ENCODE data around the gene ZNF778. TPM values are rescaled to one million over a fixed set of nuclear protein-coding genes. Genes with fewer than 3 reads are reported as not detected.

The ZNF778 gene
- total RNA-seq, 1 donor from 2014 or later = 21.5 TPM

GRCh38 chr16:89270666-89271345, 53.3 kb downstream of the ZNF778 start:
- TF ChIP-seq, protein P1, sequence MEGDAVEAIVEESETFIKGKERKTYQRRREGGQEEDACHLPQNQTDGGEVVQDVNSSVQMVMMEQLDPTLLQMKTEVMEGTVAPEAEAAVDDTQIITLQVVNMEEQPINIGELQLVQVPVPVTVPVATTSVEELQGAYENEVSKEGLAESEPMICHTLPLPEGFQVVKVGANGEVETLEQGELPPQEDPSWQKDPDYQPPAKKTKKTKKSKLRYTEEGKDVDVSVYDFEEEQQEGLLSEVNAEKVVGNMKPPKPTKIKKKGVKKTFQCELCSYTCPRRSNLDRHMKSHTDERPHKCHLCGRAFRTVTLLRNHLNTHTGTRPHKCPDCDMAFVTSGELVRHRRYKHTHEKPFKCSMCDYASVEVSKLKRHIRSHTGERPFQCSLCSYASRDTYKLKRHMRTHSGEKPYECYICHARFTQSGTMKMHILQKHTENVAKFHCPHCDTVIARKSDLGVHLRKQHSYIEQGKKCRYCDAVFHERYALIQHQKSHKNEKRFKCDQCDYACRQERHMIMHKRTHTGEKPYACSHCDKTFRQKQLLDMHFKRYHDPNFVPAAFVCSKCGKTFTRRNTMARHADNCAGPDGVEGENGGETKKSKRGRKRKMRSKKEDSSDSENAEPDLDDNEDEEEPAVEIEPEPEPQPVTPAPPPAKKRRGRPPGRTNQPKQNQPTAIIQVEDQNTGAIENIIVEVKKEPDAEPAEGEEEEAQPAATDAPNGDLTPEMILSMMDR (IDR thresholded peaks at IDR 0.05) = no peak
- TF ChIP-seq EZH2 (IDR thresholded peaks at IDR 0.05) (no peak), EZH2phosphoT487 (IDR thresholded peaks at IDR 0.05) (no peak)
- Mint-ChIP-seq H3K4me1 (no peaks in the 10 kb centered on the region), H3K9me3 (no peaks in the 10 kb centered on the region), H3K27ac (no peak overlapping the region), H3K36me3 (peaks cover 23% of the 10 kb centered on the region), H3K4me3 (no peak overlapping the region), H3K27me3 (ENCODE audit: insufficient read depth, low read depth) (peaks cover 5% of the 10 kb centered on the region)
- no peaks in the 10 kb centered on the region for H3F3A ChIP-seq (ENCODE audit: low read depth)
- no peak for DNase-seq (ENCODE audit: low spot score)
- no peak overlapping the region for H3K4me2 ChIP-seq
- no peaks in the 10 kb centered on the region for H3K4me1 ChIP-seq
- H3K79me2 ChIP-seq (ENCODE audit: low read depth) = peaks cover 7% of the 10 kb centered on the region
- peaks cover 16% of the 10 kb centered on the region for H4K20me1 ChIP-seq (ENCODE audit: low read depth)
- no peaks in the 10 kb centered on the region for H3K36me3 ChIP-seq
- no peak overlapping the region for H3K4me3 ChIP-seq
- H3K9me3 ChIP-seq (ENCODE audit: low read depth) = no peaks in the 10 kb centered on the region
- H3K27me3 ChIP-seq = no peaks in the 10 kb centered on the region
- H3K9ac ChIP-seq = no peak overlapping the region
- H2AFZ ChIP-seq (replicated peaks) = no peak overlapping the region
- no peak overlapping the region for H3K27ac ChIP-seq

- peaks cover 20% of the 10 kb centered on the region for H4K20me1 ChIP-seq (ENCODE audit: low read depth)
- H3K9me3 ChIP-seq (ENCODE audit: low read depth) = no peaks in the 10 kb centered on the region
- Mint-ChIP-seq H3K4me1 (peaks cover 2% of the 10 kb centered on the region), H3K9me3 (no peaks in the 10 kb centered on the region), H3K36me3 (peaks cover 26% of the 10 kb centered on the region), H3K27me3 (ENCODE audit: insufficient read depth, low read depth) (peaks cover 7% of the 10 kb centered on the region), H3K4me3 (no peak overlapping the region), H3K27ac (no peak overlapping the region)
- no peaks in the 10 kb centered on the region for H3K36me3 ChIP-seq
- H3K27me3 ChIP-seq = no peaks in the 10 kb centered on the region
- peaks cover 7% of the 10 kb centered on the region for H3K79me2 ChIP-seq (ENCODE audit: low read depth)
- no peak overlapping the region for H3K27ac ChIP-seq
- no peak overlapping the region for H3K4me2 ChIP-seq
- DNase-seq (ENCODE audit: low spot score) = no peak
- H3F3A ChIP-seq (ENCODE audit: low read depth) = no peaks in the 10 kb centered on the region
- no peak overlapping the region for H3K4me3 ChIP-seq
- TF ChIP-seq, protein P1 (IDR thresholded peaks at IDR 0.05) = no peak
- TF ChIP-seq EZH2 (IDR thresholded peaks at IDR 0.05) = no peak
- no peak for TF ChIP-seq EZH2phosphoT487 (IDR thresholded peaks at IDR 0.05)
- H2AFZ ChIP-seq (replicated peaks) = no peak overlapping the region
- H3K4me1 ChIP-seq = no peaks in the 10 kb centered on the region
- H3K9ac ChIP-seq = no peak overlapping the region
Observed at GRCh38 chr16:89272631-89273030, 55.1 kb downstream of the ZNF778 start.

- Histone ChIP-seq H3K9ac (no peak overlapping the region), H3K27me3 (no peaks in the 10 kb centered on the region), H3K4me1 (no peaks in the 10 kb centered on the region), H3K4me3 (no peak overlapping the region), H3K79me2 (ENCODE audit: low read depth) (peaks cover 7% of the 10 kb centered on the region), H3K27ac (no peak overlapping the region), H4K20me1 (ENCODE audit: low read depth) (peaks cover 28% of the 10 kb centered on the region), H3K36me3 (no peaks in the 10 kb centered on the region), H2AFZ (replicated peaks) (no peak overlapping the region), H3K9me3 (ENCODE audit: low read depth) (no peaks in the 10 kb centered on the region), H3K4me2 (no peak overlapping the region), H3F3A (ENCODE audit: low read depth) (no peaks in the 10 kb centered on the region)
- no peak overlapping the region for H3K27ac Mint-ChIP-seq
- H3K4me1 Mint-ChIP-seq = peaks cover 2% of the 10 kb centered on the region
- H3K4me3 Mint-ChIP-seq = peak overlapping the region; percentile 13
- H3K36me3 Mint-ChIP-seq = peaks cover 27% of the 10 kb centered on the region
- H3K27me3 Mint-ChIP-seq (ENCODE audit: insufficient read depth, low read depth) = peaks cover 9% of the 10 kb centered on the region
- TF ChIP-seq EZH2phosphoT487 (IDR thresholded peaks at IDR 0.05) (no peak), EZH2 (IDR thresholded peaks at IDR 0.05) (no peak)
- TF ChIP-seq, protein P1 (IDR thresholded peaks at IDR 0.05) = no peak
- DNase-seq (ENCODE audit: low spot score) = no peak
- no peaks in the 10 kb centered on the region for H3K9me3 Mint-ChIP-seq
Observed at GRCh38 chr16:89273741-89274472, 56.4 kb downstream of the ZNF778 start.

All from neural progenitor cell (in vitro differentiated cells).